Mononuclear cell (primary cell): ENCODE data around the gene BCL7C. TPM values are rescaled to one million over a fixed set of nuclear protein-coding genes. Genes with fewer than 3 reads are reported as not detected.

Experiments
- H3K27me3 ChIP-seq: 2 replicates; pipeline ENCODE4 v1.6.0; 2011; ENCODE audit warnings: low read length, control low read depth; ENCODE audit not compliant: insufficient read depth
- H3K4me1 ChIP-seq: 2 replicates; pipeline ENCODE4 v1.5.1; 2011; ENCODE audit warnings: mild to moderate bottlenecking, low read length, control low read depth; ENCODE audit not compliant: insufficient read depth
- H3K4me3 ChIP-seq: 2 replicates; pipeline ENCODE4 v1.5.1; 2011; ENCODE audit warnings: mild to moderate bottlenecking, low read length, moderate library complexity
- H3K9me3 ChIP-seq: 2 replicates; pipeline ENCODE4 v1.5.1; 2011; ENCODE audit warnings: low read depth, mild to moderate bottlenecking, control low read depth, low read length
- total RNA-seq: library from RNA; depleted of rRNA; stranded (reverse); fragments of >200 nt; gene quantifications from one replicate; pipeline ENCODE4 v1.2.3, GENCODE V29; 2012

The BCL7C gene
- total RNA-seq, 1 donor: 17.0 TPM

DNA sequence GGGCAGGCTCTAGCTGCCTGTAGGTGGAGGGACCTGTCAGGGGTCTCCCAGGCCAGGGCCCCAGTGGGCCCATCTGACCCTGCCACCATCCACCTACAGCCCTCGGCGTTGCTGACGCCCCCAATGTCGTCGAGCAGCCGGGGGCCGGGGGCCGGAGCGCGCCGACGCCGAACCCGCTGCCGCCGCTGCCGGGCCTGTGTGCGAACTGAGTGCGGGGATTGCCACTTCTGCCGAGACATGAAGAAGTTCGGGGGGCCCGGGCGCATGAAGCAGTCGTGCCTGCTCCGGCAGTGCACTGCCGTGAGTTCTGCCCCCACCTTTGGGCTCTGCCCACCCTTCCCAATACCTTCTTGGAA, 31.7 kb upstream of the BCL7C start:
- Histone ChIP-seq H3K4me3 (no peak overlapping the region), H3K9me3 (no peaks in the 10 kb centered on the region), H3K27me3 (no peaks in the 10 kb centered on the region), H3K4me1 (peaks cover 21% of the 10 kb centered on the region)

DNA sequence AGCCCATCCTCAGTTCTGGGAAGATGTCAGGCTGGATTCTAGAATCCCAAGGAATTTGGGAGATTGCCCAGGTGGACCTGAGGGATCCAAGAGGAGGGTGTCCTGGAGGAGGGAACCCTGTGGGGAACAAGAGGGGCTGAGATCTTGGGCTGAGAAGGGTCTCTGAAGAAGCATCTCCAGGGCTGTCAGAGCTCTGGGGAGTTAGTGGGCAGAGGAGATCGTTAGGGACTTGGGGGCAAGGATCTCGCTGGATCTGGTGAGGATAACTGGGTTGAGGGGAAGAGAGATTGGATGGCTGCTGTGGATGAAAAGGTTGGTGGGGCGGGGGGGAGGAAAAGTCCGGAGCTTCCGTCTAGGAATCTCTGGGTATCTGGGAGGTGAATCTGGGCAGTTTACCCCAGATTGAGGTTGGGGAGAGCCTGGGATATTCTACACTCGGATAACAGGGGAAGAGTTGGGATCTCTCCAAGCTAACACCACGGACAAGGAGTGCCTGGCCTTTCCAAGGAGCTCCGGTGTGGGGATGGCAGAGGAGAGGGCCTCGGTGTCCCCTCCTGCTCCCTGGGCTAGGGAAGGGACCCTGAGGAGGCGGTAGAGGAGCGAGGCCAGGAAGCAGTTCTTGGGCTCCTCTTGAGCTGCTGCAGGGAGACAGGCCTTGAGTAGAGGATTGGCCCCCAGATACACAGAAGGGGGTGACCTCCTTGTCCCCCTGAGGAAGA, 31.2 kb upstream of the BCL7C start:
- peaks cover 21% of the 10 kb centered on the region for H3K4me1 ChIP-seq
- no peaks in the 10 kb centered on the region for H3K27me3 ChIP-seq
- no peaks in the 10 kb centered on the region for H3K9me3 ChIP-seq
- no peak overlapping the region for H3K4me3 ChIP-seq

DNA sequence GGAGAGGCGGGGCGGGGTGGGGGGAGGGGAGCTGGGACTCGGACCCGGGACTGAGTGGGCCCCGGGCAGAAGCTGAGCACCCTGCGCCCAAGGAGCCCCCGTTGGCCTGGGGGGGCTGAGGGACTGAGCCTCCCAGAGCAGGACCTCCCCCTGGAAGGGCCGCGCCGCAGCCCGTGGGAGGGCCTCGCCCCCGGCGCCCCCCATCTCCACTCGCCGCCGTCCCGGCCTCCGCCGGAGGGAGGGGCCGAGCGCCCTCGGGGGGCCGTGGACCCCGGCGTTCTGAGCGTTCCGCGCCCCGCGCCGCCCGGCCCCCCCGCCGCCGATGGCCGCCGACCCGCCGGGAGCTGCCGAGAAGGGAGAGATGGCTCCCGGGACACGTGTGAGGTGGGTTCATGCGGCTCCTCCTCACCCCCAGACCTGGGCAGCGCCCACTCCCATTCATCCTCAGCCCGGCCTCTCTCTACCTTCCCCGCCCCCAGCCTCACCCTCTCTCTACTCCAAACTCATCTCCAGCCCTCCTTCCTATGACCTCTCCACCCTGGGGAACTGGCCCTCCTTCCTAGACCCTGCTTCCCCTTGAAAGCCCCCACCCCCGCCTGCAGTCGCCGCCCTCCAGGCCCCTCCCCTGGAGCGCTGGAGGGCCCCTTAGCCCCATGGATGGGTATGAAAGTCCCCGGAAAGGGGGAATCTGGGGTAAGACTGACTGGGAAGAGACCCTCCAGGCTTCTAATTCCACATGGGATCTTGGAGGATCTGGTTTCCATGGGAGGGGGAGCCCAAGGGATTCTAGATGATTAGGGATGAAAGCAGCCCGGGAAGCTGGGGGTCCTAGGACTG, 30.4 kb upstream of the BCL7C start:
- H3K9me3 ChIP-seq: no peaks in the 10 kb centered on the region
- H3K4me1 ChIP-seq: peaks cover 21% of the 10 kb centered on the region
- no peaks in the 10 kb centered on the region for H3K27me3 ChIP-seq
- no peak overlapping the region for H3K4me3 ChIP-seq

DNA sequence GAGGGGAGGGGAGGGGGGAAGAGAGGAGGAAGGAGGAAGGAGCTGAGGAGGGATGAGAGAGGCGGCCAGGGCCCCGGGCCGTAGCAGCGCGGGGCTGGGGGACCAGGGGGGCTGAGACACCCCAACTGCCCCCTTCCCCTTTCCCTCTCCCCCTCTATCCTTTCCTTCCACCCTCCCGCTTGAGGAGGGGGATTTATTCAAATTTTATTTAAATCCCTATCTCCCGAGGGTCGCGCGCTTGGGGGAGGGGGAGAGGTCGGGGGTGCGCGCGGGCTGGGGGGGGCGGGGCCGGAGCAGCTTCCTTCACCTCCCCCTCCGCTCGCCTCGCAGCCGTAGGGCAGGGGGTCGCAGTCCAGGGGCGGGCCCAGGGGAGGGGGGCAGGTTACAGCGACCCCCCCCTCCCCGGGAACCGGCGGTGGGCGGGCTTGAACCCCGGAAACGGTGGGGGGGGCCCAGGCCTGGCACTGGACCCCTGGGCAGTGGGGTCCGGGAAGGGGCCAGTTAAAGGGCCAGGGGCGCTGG, 29.7 kb upstream of the BCL7C start, which contains the start of gene FBXL19:
TSS of gene FBXL19 (plus strand) at position 19 of the 522 bp plus-strand sequence. CDS start 2,183 bp downstream, outside the sequence.
- Histone ChIP-seq H3K9me3 (no peaks in the 10 kb centered on the region), H3K4me3 (peak within 1 kb of the TSS; percentile 73), H3K4me1 (peaks cover 21% of the 10 kb centered on the region), H3K27me3 (no peaks in the 10 kb centered on the region)

DNA sequence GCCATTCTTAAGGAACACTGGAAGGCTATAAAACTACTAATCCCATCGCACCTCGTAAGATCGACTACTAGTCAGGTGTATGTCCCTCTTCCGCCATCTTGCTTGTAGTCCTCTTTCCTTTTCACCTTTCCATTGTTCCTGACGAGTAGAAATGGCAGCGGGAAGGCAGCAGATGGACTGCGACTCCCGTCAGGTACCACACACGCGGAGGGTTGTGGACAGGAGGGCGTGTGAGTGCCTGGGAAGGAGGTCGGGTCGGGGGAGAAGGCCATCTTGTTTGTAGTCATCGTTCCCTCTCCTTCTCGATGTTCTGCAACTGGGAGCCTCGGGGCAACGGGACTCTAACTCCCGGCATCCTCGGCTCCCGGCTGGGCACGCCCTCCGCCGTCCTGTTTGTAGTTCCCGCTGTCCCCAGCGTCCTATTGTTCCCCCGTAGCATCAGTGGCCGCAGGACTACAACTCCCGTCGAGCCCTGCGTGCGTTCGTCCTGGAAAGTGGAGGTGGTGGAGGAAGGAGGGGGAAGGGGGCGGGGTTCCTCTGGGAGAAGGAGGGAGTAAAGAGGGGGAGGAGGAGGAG, 29.2 kb upstream of the BCL7C start:
- Histone ChIP-seq H3K4me3 (peak overlapping the region; percentile 73), H3K27me3 (no peaks in the 10 kb centered on the region), H3K9me3 (no peaks in the 10 kb centered on the region), H3K4me1 (peaks cover 21% of the 10 kb centered on the region)

DNA sequence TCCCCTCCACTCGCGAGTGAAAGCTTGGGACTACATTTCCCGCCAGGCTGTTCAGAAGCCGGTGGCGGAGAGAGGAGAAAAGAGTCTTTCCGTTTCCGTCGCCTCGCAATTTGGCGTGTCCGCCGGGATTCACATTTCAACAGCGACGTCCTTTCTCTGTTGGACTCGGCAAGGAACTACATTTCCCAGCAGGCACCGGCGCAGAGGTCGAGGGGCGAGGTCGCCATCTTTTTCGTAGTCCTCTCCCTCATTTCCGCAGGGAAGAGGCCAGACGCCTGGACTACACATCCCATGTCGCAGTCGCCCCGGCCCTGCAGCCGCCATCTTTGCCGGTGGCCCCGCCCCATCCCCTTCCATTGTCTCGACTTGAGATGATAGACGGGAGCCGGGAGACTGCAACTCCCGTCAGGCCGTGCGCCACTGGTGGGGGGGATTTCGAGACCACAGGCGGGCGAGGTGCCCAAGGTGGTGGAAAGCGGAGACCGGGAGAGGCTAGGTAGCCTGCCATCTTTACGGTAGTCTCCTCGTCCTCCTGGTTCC, 28.6 kb upstream of the BCL7C start:
- Histone ChIP-seq H3K4me1 (peaks cover 21% of the 10 kb centered on the region), H3K9me3 (no peaks in the 10 kb centered on the region), H3K27me3 (no peaks in the 10 kb centered on the region), H3K4me3 (peak overlapping the region; percentile 73)

DNA sequence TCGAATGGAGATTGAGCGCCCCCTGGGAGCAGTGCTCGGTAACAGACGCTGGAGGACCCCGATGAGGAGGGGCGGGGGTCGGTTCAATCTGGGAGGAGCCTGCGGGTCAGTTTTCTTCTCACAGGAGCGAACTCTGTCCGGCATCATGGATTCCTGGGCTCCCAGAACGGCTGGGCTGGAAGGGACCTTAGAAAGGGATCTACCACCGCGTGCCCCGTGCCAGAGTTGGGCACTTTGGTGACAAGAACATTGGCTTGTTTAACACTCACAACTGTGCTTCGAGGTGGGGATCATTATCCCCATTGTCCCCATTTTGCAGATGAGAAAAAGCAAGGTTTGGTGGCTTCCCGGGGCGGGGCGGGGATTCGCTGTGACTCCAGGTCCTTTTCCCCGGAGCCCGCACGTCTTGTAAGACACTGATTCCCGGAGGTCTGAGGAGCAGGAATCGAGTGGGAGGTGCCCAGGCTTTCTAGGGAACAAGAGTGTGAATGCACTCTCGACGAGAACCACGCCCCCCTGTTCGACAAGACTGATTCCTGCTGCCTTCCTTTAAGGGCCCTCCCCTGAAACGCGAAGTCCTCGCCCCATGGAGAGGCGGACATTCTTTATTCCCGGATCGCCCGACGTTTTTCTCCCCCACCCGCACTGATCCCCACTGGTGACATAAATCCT, 28.0 kb upstream of the BCL7C start:
- peaks cover 21% of the 10 kb centered on the region for H3K4me1 ChIP-seq
- no peaks in the 10 kb centered on the region for H3K9me3 ChIP-seq
- peak overlapping the region; percentile 73 for H3K4me3 ChIP-seq
- no peaks in the 10 kb centered on the region for H3K27me3 ChIP-seq

DNA sequence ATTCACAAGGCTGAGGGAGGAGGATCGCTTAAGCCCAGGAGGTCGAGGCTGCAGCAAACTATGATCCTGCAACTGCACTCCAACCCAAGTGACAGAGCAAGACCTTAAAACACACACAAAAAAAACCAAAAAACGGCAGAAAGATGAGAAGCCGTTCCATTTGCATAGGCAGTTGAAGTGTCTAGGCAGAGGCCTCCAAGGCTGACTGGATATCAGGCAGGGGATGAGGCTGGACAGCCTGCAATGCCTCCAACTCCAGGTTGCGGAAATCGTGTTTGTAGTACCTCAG, 27.5 kb upstream of the BCL7C start:
- Histone ChIP-seq H3K4me1 (peaks cover 21% of the 10 kb centered on the region), H3K9me3 (no peaks in the 10 kb centered on the region), H3K4me3 (peak overlapping the region; percentile 73), H3K27me3 (no peaks in the 10 kb centered on the region)

DNA sequence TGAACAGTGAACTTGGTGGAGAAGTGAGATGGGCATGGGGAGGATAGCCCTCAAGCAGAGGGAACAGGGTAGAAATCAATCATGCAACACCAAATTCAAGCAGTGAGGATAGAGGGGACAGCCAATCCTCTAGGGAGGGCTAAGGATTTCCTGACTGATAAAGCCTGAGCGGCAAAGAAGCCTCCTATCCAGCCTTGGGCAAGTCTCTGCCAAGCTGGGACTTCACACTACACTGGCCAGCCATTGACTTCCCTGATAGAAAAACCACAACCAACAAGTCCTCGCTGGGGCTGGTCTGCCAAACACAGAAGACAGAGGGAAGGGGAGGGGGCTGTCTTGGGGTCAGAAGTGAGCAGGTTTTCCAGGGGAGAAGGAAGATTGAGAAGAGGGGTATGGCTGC, 27.0 kb upstream of the BCL7C start:
- peaks cover 21% of the 10 kb centered on the region for H3K4me1 ChIP-seq
- no peak overlapping the region for H3K4me3 ChIP-seq
- no peaks in the 10 kb centered on the region for H3K9me3 ChIP-seq
- H3K27me3 ChIP-seq: no peaks in the 10 kb centered on the region

DNA sequence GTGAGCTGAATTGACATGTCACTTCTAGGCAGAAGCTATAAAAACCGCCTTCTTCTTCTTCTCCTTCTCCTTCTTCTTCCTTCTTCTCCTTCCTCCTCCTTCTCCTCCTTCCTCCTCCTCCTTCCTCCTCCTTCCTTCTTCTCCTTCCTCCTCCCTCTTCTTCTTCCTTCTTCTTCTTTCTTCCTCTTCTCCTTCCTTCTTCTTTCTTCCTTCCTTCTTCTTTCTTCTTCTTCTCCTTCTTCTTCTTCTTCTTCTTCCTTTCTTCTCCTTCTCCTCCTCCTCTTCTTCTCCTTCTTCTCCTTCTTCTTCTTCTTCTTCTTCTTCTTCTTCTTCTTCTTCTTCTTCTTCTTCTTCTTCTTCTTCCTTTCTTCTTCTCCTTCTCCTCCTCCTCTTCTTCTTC, 24.7 kb upstream of the BCL7C start:
- Histone ChIP-seq H3K9me3 (no peaks in the 10 kb centered on the region), H3K4me1 (peaks cover 11% of the 10 kb centered on the region)

DNA sequence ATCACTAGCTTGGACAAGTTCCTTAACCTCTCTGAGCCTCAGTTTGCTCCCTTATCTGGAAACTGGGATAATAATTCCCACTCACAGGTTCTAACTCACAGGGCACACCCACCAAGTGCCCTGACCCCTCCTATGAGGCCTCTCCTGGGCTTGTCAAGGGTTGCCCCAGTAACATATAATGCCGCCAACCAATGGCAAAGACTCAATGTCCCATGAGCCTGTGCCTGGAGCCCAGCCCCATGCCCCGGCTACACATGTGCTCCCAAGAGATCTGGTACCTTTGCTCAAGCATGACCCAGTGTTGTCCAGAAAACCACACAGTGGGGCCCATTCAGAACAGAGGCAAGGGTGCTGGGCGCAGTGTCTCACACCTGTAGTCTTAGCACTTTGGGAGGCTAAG, 21.0 kb upstream of the BCL7C start:
- Histone ChIP-seq H3K9me3 (no peaks in the 10 kb centered on the region), H3K4me1 (no peaks in the 10 kb centered on the region), H3K27me3 (no peaks in the 10 kb centered on the region), H3K4me3 (no peak overlapping the region)

More for the DNA sequence above, 24.7 kb upstream of the BCL7C start:
- Histone ChIP-seq H3K4me3 (no peak overlapping the region), H3K27me3 (no peaks in the 10 kb centered on the region)

DNA sequence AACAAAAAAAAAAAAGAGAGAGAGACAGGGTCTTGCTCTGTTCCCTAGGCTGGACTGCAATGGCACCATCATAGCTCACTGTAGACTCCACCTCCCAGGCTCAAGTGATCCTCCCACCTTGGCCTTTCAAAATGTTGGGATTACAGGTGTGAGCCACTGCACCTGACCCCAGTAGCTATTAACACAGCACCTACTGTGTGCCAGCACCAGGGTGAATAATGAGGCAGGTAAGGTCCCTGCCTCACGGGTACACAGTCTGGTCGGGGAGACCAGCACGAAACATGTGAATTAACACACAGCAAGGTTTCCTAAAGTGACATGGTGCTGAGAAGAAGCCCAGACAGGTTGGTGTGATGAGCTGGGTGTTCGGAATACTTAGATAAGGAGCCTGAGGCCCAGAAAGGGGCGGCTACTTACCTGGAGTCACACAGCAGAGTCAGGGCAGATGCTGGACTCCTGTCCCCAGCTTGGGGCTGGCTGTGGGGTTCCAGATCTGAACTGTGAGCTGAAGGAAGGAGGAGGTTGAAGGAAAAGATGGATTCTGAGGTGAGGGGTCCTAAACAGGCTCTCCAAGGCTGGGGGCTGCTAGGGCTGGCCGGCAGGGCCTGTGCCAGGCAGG, 19.0 kb upstream of the BCL7C start:
- Histone ChIP-seq H3K27me3 (no peaks in the 10 kb centered on the region), H3K9me3 (no peaks in the 10 kb centered on the region), H3K4me3 (no peak overlapping the region), H3K4me1 (no peaks in the 10 kb centered on the region)

DNA sequence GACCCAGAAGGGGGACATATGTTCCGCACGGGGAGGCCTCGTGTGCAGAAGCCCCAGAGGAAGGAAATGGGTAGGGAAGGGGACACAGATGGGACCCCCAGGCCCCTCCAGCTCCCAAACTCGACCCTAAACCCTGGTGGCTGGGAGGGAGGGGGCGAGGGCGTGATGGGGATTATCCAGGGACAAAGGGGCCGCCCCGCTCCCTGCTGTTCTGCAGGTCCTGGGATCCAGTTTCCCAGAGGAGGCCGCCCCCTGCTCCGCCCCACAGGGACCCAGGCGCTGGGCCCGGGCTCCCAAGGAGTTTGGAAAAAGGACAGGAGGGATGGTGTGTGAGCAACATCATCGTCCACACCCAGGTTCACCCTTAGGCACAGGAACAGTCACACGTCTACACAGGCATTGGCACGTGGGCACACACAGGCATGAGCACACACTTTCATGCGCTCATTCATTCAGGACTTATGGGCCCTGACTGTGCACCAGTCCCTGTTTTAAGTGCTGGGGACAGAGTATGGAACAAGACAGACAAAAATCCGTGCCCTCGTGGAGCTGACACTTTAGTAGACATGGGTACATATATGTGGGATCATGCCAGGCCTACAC, 16.7 kb upstream of the BCL7C start:
- no peak overlapping the region for H3K4me3 ChIP-seq
- H3K9me3 ChIP-seq: no peaks in the 10 kb centered on the region
- no peaks in the 10 kb centered on the region for H3K27me3 ChIP-seq
- no peaks in the 10 kb centered on the region for H3K4me1 ChIP-seq

DNA sequence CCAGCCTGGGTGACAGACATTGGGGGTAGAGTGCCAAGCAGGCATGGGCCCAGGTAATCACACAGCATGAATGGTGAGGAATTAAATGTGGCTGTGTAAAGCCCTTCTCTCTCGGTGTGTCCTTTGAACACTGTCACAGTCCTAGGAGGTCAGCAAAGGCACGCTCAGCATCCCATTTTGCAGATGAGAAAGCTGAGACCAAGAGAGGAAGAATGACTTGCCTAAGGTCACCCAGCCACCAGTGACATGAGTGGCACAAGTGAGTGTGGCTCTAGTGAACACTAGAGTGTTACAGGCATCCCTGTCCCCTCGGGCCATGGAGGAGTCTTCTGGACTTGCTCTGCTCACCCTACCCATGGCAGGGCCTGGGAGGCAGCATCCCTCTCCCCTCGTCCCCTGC, 13.2 kb upstream of the BCL7C start:
- H3K9me3 ChIP-seq: no peaks in the 10 kb centered on the region
- H3K27me3 ChIP-seq: no peaks in the 10 kb centered on the region
- H3K4me1 ChIP-seq: peaks cover 27% of the 10 kb centered on the region
- H3K4me3 ChIP-seq: no peak overlapping the region
